GM23248 (cell line): ENCODE data around the gene PSMD5. TPM values are rescaled to one million over a fixed set of nuclear protein-coding genes. Genes with fewer than 3 reads are reported as not detected.
A peak's percentile ranks its signal among the peaks of the same experiment; 100 is the strongest.

Source experiments
- DNase-seq: peaks from one replicate; pipeline ENCODE4 v3.0.0-alpha.2; 2015
- H2AFZ ChIP-seq: fragments of 200-600 bp; sonication (generic); 2 replicates; pipeline ENCODE4 v1.6.1; 2016; ENCODE audit warnings: antibody characterized with exemption
- H3F3A ChIP-seq: fragments of 200-600 bp; sonication (generic); 2 replicates; pipeline ENCODE4 v1.6.1; 2016; ENCODE audit warnings: mild to moderate bottlenecking, antibody characterized with exemption, mixed run types; ENCODE audit not compliant: insufficient read depth
- H3K27ac ChIP-seq: fragments of 200-600 bp; sonication (generic); 2 replicates; pipeline ENCODE4 v1.5.1; 2016; ENCODE audit warnings: mild to moderate bottlenecking
- H3K27me3 ChIP-seq: fragments of 200-600 bp; sonication (generic); replicated peaks from 2 replicates; pipeline ENCODE4 v1.6.1; 2016; ENCODE audit warnings: mild to moderate bottlenecking; ENCODE audit not compliant: insufficient read depth
- H3K36me3 ChIP-seq: fragments of 200-600 bp; sonication (generic); 2 replicates; pipeline ENCODE4 v1.6.1; 2016; ENCODE audit warnings: low read depth, mild to moderate bottlenecking
- H3K4me1 ChIP-seq: fragments of 200-600 bp; sonication (generic); 2 replicates; pipeline ENCODE4 v1.6.1; 2016; ENCODE audit warnings: mild to moderate bottlenecking; ENCODE audit not compliant: insufficient read depth
- H3K4me2 ChIP-seq: fragments of 200-600 bp; sonication (generic); one replicate; pipeline ENCODE4 v1.6.1; 2016; ENCODE audit warnings: mild to moderate bottlenecking; ENCODE audit not compliant: unreplicated experiment
- H3K4me3 ChIP-seq: fragments of 200-600 bp; sonication (generic); 2 replicates; pipeline ENCODE4 v1.5.1; 2016; ENCODE audit warnings: mild to moderate bottlenecking
- H3K79me2 ChIP-seq: fragments of 200-600 bp; sonication (generic); 2 replicates; pipeline ENCODE4 v1.6.1; 2016; ENCODE audit warnings: mild to moderate bottlenecking; ENCODE audit not compliant: insufficient read depth
- H3K9ac ChIP-seq: fragments of 200-600 bp; sonication (generic); 2 replicates; pipeline ENCODE4 v1.6.1; 2016; ENCODE audit warnings: mild to moderate bottlenecking
- H3K9me2 ChIP-seq: fragments of 200-600 bp; sonication (generic); 2 replicates; pipeline ENCODE4 v1.6.1; 2016; ENCODE audit warnings: mixed run types, mild to moderate bottlenecking, moderate library complexity; ENCODE audit not compliant: insufficient read depth
- H3K9me3 ChIP-seq: fragments of 200-600 bp; sonication (generic); one replicate; pipeline ENCODE4 v1.6.1; 2017; ENCODE audit warnings: low read depth
- H4K20me1 ChIP-seq: fragments of 200-600 bp; sonication (generic); 2 replicates; pipeline ENCODE4 v1.6.0; 2016; ENCODE audit not compliant: insufficient read depth
- EZH2 ChIP-seq: fragments of 200-600 bp; sonication (generic); IDR thresholded peaks from 2 replicates; pipeline ENCODE4 v1.6.1; 2018; ENCODE audit warnings: antibody characterized with exemption, mild to moderate bottlenecking; ENCODE audit not compliant: insufficient read depth, poor library complexity, severe bottlenecking
- EZH2phosphoT487 ChIP-seq: fragments of 200-600 bp; sonication (generic); IDR thresholded peaks from 2 replicates; pipeline ENCODE4 v1.6.1; 2018; ENCODE audit warnings: antibody characterized with exemption, moderate library complexity, mild to moderate bottlenecking, low read depth; ENCODE audit not compliant: insufficient read depth
- WGBS, 2 experiments: methylation state at CpG; one replicate each; pipeline ENCODE4 v1.1.6; 2015 to 2017; ENCODE audit warnings: low lambda C conversion rate in 2 of 2, low coverage in 1 of 2; ENCODE audit errors: missing lambda C conversion rate in 2 of 2; 5-methylcytosine and 5-hydroxymethylcytosine counted together
- in situ Hi-C: fragments of 300-500 bp; cut with MboI; formaldehyde crosslinking; loops from 2 replicates; pipeline ENCODE4 v1.15.0; 2020
- polyA plus RNA-seq: library from polyadenylated mRNA; unstranded; fragments of >200 nt; fragmentation: Nextera tagmentation; extraction: Ambion mirVana; gene quantifications from 2 replicates; pipeline ENCODE4 v1.2.1, GENCODE V29; 2016
- total RNA-seq: library from RNA; depleted of rRNA; stranded (reverse); fragments of >200 nt; shearing (Covaris generic); gene quantifications from 2 replicates; pipeline ENCODE4 v1.2.3, GENCODE V29; 2014

Gene PSMD5
- total and polyA plus RNA-seq, 2 experiments from 2014 or later: 37.2 to 43.3 TPM

- Histone ChIP-seq H3K4me2 (peak overlapping the region; percentile 37), H3K79me2 (peaks cover 94% of the 10 kb centered on the region), H3K9me3 (no peaks in the 10 kb centered on the region), H3K4me3 (no peak overlapping the region), H3K27ac (peak overlapping the region; percentile 59), H3K9ac (peak overlapping the region; percentile 11; the same call in 1 of the 2 replicates), H4K20me1 (no peaks in the 10 kb centered on the region; the same call in 1 of the 2 replicates), H3K4me1 (peaks cover 10% of the 10 kb centered on the region), H3K36me3 (peaks cover 20% of the 10 kb centered on the region), H3K9me2 (no peaks in the 10 kb centered on the region), H2AFZ (no peak overlapping the region), H3K27me3 (no peaks in the 10 kb centered on the region), H3F3A (peaks cover 15% of the 10 kb centered on the region)
- DNase-seq: peak; percentile 86
- WGBS, 2 experiments: 31 to 32% methylated on average over 2 of the region's 2 CpGs
- TF ChIP-seq EZH2phosphoT487 (peak; percentile 87), EZH2 (no peak)
- in situ Hi-C loops: no loop called here
These were observed 59.1 kb downstream of the PSMD5 start for GRCh38 chr9:120783602-120784047.

DNA sequence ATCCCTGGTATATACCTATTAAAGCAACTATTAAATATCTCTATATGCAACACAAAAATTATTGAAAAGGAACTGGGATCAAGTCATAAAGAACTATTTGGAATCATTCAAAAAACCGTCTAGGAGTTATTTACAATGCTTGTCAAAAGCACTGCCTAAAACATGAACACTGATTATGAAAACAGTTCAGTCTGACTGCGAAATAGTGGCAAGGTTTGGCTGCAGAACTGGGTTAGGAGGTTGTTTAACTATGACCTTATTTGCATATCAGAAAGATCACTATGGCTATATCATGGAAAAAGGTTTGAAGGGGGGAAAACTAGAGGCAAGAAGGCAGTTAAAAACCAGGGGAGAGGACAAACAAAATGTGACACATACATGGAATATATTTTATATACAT, 61.5 kb downstream of the PSMD5 start:
- no peaks in the 10 kb centered on the region for H4K20me1 ChIP-seq

GRCh38 chr9:120780367-120780766, 62.4 kb downstream of the PSMD5 start:
- no peaks in the 10 kb centered on the region for H3K27me3 ChIP-seq
- no peak overlapping the region for H3K4me3 ChIP-seq
- no peaks in the 10 kb centered on the region for H4K20me1 ChIP-seq
- H3F3A ChIP-seq: peaks cover 15% of the 10 kb centered on the region
- H3K36me3 ChIP-seq: peaks cover 32% of the 10 kb centered on the region; the same call in 1 of the 2 replicates
- H3K9me2 ChIP-seq: no peaks in the 10 kb centered on the region
- no peak overlapping the region for H3K27ac ChIP-seq
- no peak for DNase-seq
- H3K4me1 ChIP-seq: peaks cover 10% of the 10 kb centered on the region
- no peak overlapping the region for H3K4me2 ChIP-seq
- 99 to 100% methylated on average over 3 of the region's 3 CpGs for WGBS, 2 experiments
- H3K79me2 ChIP-seq: peaks cover 87% of the 10 kb centered on the region
- in situ Hi-C loops: no loop called here
- H2AFZ ChIP-seq: no peak overlapping the region
- no peak overlapping the region for H3K9ac ChIP-seq
- H3K9me3 ChIP-seq: no peaks in the 10 kb centered on the region
- TF ChIP-seq EZH2phosphoT487: no peak
- no peak for TF ChIP-seq EZH2

More for the DNA sequence above, 61.5 kb downstream of the PSMD5 start:
- in situ Hi-C loops: no loop called here
- Histone ChIP-seq H3K79me2 (peaks cover 91% of the 10 kb centered on the region), H3K9me2 (no peaks in the 10 kb centered on the region), H3K27ac (no peak overlapping the region), H3K9me3 (no peaks in the 10 kb centered on the region), H2AFZ (no peak overlapping the region), H3K9ac (no peak overlapping the region), H3K36me3 (peaks cover 27% of the 10 kb centered on the region), H3K4me1 (peaks cover 10% of the 10 kb centered on the region), H3K4me2 (no peak overlapping the region), H3K4me3 (no peak overlapping the region), H3F3A (peaks cover 15% of the 10 kb centered on the region), H3K27me3 (no peaks in the 10 kb centered on the region)
- 79 to 87% methylated on average over 2 of the region's 2 CpGs for WGBS, 2 experiments
- TF ChIP-seq EZH2phosphoT487 (no peak), EZH2 (no peak)
- DNase-seq: no peak

GRCh38 chr9:120779227-120779626, 63.5 kb downstream of the PSMD5 start:
- DNase-seq: no peak
- Histone ChIP-seq H3K4me3 (no peak overlapping the region), H3K4me1 (peaks cover 10% of the 10 kb centered on the region), H3K9me2 (no peaks in the 10 kb centered on the region), H3K9ac (no peak overlapping the region), H4K20me1 (no peaks in the 10 kb centered on the region), H3K27ac (no peak overlapping the region), H3K9me3 (no peaks in the 10 kb centered on the region), H3K36me3 (peaks cover 38% of the 10 kb centered on the region; the same call in 1 of the 2 replicates), H3F3A (peaks cover 12% of the 10 kb centered on the region), H3K79me2 (peaks cover 76% of the 10 kb centered on the region), H3K27me3 (no peaks in the 10 kb centered on the region), H3K4me2 (no peak overlapping the region), H2AFZ (no peak overlapping the region)
- in situ Hi-C loops: no loop called here
- TF ChIP-seq EZH2phosphoT487: no peak

GRCh38 chr9:120778758-120779157, 64.0 kb downstream of the PSMD5 start:
- Histone ChIP-seq H3K79me2 (peaks cover 73% of the 10 kb centered on the region), H2AFZ (no peak overlapping the region), H4K20me1 (no peaks in the 10 kb centered on the region), H3K27ac (no peak overlapping the region), H3K4me1 (peaks cover 6% of the 10 kb centered on the region), H3K9ac (no peak overlapping the region), H3K9me2 (no peaks in the 10 kb centered on the region), H3K9me3 (no peaks in the 10 kb centered on the region), H3K36me3 (peaks cover 38% of the 10 kb centered on the region; the same call in 1 of the 2 replicates), H3K27me3 (no peaks in the 10 kb centered on the region), H3K4me2 (no peak overlapping the region), H3F3A (peaks cover 8% of the 10 kb centered on the region; the same call in 1 of the 2 replicates), H3K4me3 (no peak overlapping the region)
- DNase-seq: no peak
- WGBS, 2 experiments: 80% methylated on average over 2 of the region's 2 CpGs
- TF ChIP-seq EZH2phosphoT487 (no peak), EZH2 (no peak)
- in situ Hi-C loops: no loop called here
